ENCODE data around the gene RIN2. TPM values are rescaled to one million over a fixed set of nuclear protein-coding genes. Genes with fewer than 3 reads are reported as not detected.
A peak's percentile ranks its signal among the peaks of the same experiment; 100 is the strongest.

The RIN2 gene
- total and polyA plus RNA-seq, 4 donors, result 3.4 to 16.6 (median 6.3) TPM

- Histone ChIP-seq H3K36me3 (ENCODE audit: control insufficient read depth in 4 of 4, insufficient read depth in 3 of 4, low read depth in 1 of 4, low read length in 3 of 4) (no peaks in the 10 kb centered on the region), H3K27ac (ENCODE audit: low read depth in 1 of 2, low read length in 2 of 2) (peak overlapping the region; percentile 25 to 93), H3K9me3 (ENCODE audit: control insufficient read depth in 4 of 4, low read length in 3 of 4) (no peaks in the 10 kb centered on the region), H3K4me1 (ENCODE audit: control insufficient read depth in 4 of 4, insufficient read depth in 4 of 4, low read length in 3 of 4) (peaks cover 5 to 33% (median 16%) of the 10 kb centered on the region in 4 donors), H3K4me3 (ENCODE audit: low read depth in 1 of 3, low read length in 3 of 3) (no peak overlapping the region), H3K27me3 (ENCODE audit: control insufficient read depth in 4 of 4, insufficient read depth in 4 of 4, low read length in 3 of 4) (no peaks in the 10 kb centered on the region), H3K9ac (ENCODE audit: low read depth in 1 of 2, low read length in 2 of 2) (no peak overlapping the region)
- no peak for TF ChIP-seq FOXA1 (IDR thresholded peaks at IDR 0.05)
- no peak for TF ChIP-seq NR2F2 (IDR thresholded peaks at IDR 0.05)
- TF ChIP-seq FOXA2 (IDR thresholded peaks at IDR 0.05), result no peak
- WGBS, result 91% methylated on average over 3 of the region's 3 CpGs
- peak; percentile 0 for DNase-seq (ENCODE audit: low spot score)
These were observed 2.3 kb downstream of the RIN2 start for GRCh38 chr20:19760371-19760721.

- Histone ChIP-seq H3K4me1 (ENCODE audit: control insufficient read depth in 4 of 4, insufficient read depth in 4 of 4, low read length in 3 of 4) (peaks cover 5 to 33% (median 16%) of the 10 kb centered on the region in 4 donors), H3K36me3 (ENCODE audit: control insufficient read depth in 4 of 4, insufficient read depth in 3 of 4, low read depth in 1 of 4, low read length in 3 of 4) (no peaks in the 10 kb centered on the region), H3K4me3 (ENCODE audit: low read depth in 1 of 3, low read length in 3 of 3) (no peak overlapping the region), H3K9me3 (ENCODE audit: control insufficient read depth in 4 of 4, low read length in 3 of 4) (no peaks in the 10 kb centered on the region), H3K27ac (ENCODE audit: low read depth in 1 of 2, low read length in 2 of 2) (no peak overlapping the region), H3K9ac (ENCODE audit: low read depth in 1 of 2, low read length in 2 of 2) (no peak overlapping the region), H3K27me3 (ENCODE audit: control insufficient read depth in 4 of 4, insufficient read depth in 4 of 4, low read length in 3 of 4) (no peaks in the 10 kb centered on the region)
- no peak for DNase-seq (ENCODE audit: low spot score)
- TF ChIP-seq FOXA1 (IDR thresholded peaks at IDR 0.05) (no peak), CTCF (IDR thresholded peaks at IDR 0.05; ENCODE audit: low read depth, low read length, missing input control) (no peak), REST (IDR thresholded peaks at IDR 0.05) (no peak), FOXA2 (IDR thresholded peaks at IDR 0.05) (no peak), ATF3 (IDR thresholded peaks at IDR 0.05) (no peak), TAF1 (conservative IDR thresholded peaks at IDR 0.05) (no peak), EGR1 (IDR thresholded peaks at IDR 0.05; ENCODE audit: low read depth in 2 of 2) (no peak), HNF4G (IDR thresholded peaks at IDR 0.05) (no peak), GABPA (IDR thresholded peaks at IDR 0.05 in 1 of 2, conservative IDR thresholded peaks at IDR 0.05 in 1 of 2) (no peak), RXRA (IDR thresholded peaks at IDR 0.05) (no peak), ZBTB33 (IDR thresholded peaks at IDR 0.05) (no peak), MAX (IDR thresholded peaks at IDR 0.05) (no peak), SP1 (IDR thresholded peaks at IDR 0.05) (no peak), YY1 (IDR thresholded peaks at IDR 0.05) (no peak), RAD21 (IDR thresholded peaks at IDR 0.05) (no peak), HNF4A (conservative IDR thresholded peaks at IDR 0.05) (no peak)
These were observed 3.3 kb downstream of the RIN2 start for GRCh38 chr20:19761326-19761725.

All from liver (tissue), 9 donors.